HEK293 (cell line): ENCODE results near the gene FRAS1.

Experiments
- CTCF ChIA-PET: fragments of 350-600 bp; formaldehyde crosslinking; extraction: SDS; loops from one replicate; lab custom pipeline; 2021; ENCODE audit warnings: antibody characterized with exemption; lab: Yijun Ruan, JAX
- POLR2A ChIA-PET: fragments of 300-600 bp; formaldehyde crosslinking; extraction: SDS; loops from one replicate; lab custom pipeline; 2020; ENCODE audit warnings: antibody characterized with exemption, inconsistent platforms; lab: Yijun Ruan, JAX
- H3K27ac ChIP-seq: fragments of 200-500 bp; sonication (Bioruptor generic); 2 replicates; pipeline ENCODE4 v1.5.1; 2014; ENCODE audit warnings: low read depth, low read length, control low read depth, inconsistent platforms; ENCODE audit errors: extremely low read depth
- H3K36me3 ChIP-seq, 2 experiments: fragments of 200-500 bp in 1 of 2; sonication (Bioruptor generic) in 1 of 2; 1 replicate in 1 of 2; 2 replicates in 1 of 2; pipeline ENCODE4 v1.5.1; 2014 to 2017; ENCODE audit warnings: inconsistent platforms in 2 of 2, low read length in 2 of 2; ENCODE audit not compliant: control insufficient read depth in 2 of 2, insufficient read depth in 1 of 2
- H3K4me1 ChIP-seq: fragments of 200-500 bp; sonication (Bioruptor generic); 2 replicates; pipeline ENCODE4 v1.5.1; 2014; ENCODE audit warnings: mild to moderate bottlenecking, low read length, inconsistent platforms; ENCODE audit not compliant: control insufficient read depth, insufficient read depth
- H3K4me3 ChIP-seq: 2 replicates; pipeline ENCODE4 v1.5.1; 2011; ENCODE audit warnings: low read depth, mild to moderate bottlenecking, control low read depth, low read length, moderate library complexity
- H3K9me3 ChIP-seq: fragments of 200-500 bp; sonication (Bioruptor generic); 2 replicates; pipeline ENCODE4 v1.5.1; 2014; ENCODE audit warnings: low read depth, low read length, inconsistent platforms; ENCODE audit not compliant: control insufficient read depth, insufficient read depth
- BCL11A ChIP-seq: fragments of 450-650 bp; formaldehyde crosslinking; IDR thresholded peaks from 2 replicates; pipeline ENCODE4 v1.5.1; 2016; ENCODE audit warnings: low read depth, missing biosample characterization, missing genetic modification characterization
- HOXD13 ChIP-seq: sonication (generic); formaldehyde crosslinking; IDR thresholded peaks from 2 replicates; pipeline ENCODE4 v1.8.0; 2022; ENCODE audit warnings: missing genetic modification reagents, borderline replicate concordance
- SCRT1 ChIP-seq: fragments of 450-650 bp; formaldehyde crosslinking; IDR thresholded peaks from 2 replicates; pipeline ENCODE4 v1.5.1; 2016; ENCODE audit warnings: missing biosample characterization, missing genetic modification characterization, borderline replicate concordance
- SP3 ChIP-seq: fragments of 450-650 bp; formaldehyde crosslinking; IDR thresholded peaks from 2 replicates; pipeline ENCODE4 v1.5.1; 2016; ENCODE audit warnings: missing biosample characterization, missing genetic modification characterization
- ZNF112 ChIP-seq: fragments of 450-650 bp; formaldehyde crosslinking; IDR thresholded peaks from 2 replicates; pipeline ENCODE4 v1.5.0; 2017; ENCODE audit warnings: missing biosample characterization, missing genetic modification characterization
- ZNF155 ChIP-seq: fragments of 450-650 bp; formaldehyde crosslinking; IDR thresholded peaks from 2 replicates; pipeline ENCODE4 v1.5.1; 2016; ENCODE audit warnings: missing biosample characterization, missing genetic modification characterization
- ZNF16 ChIP-seq: fragments of 450-650 bp; formaldehyde crosslinking; IDR thresholded peaks from 2 replicates; pipeline ENCODE4 v1.5.1; 2016; ENCODE audit warnings: low read depth, missing biosample characterization, missing genetic modification characterization
- ZNF175 ChIP-seq: fragments of 450-650 bp; formaldehyde crosslinking; IDR thresholded peaks from 2 replicates; pipeline ENCODE4 v1.5.1; 2016; ENCODE audit warnings: missing biosample characterization, missing genetic modification characterization
- ZNF19 ChIP-seq: fragments of 450-650 bp; formaldehyde crosslinking; IDR thresholded peaks from 2 replicates; pipeline ENCODE4; 2016; ENCODE audit warnings: missing biosample characterization, missing genetic modification characterization, low read depth
- ZNF274 ChIP-seq, 2 experiments: fragments of 200-500 bp in 1 of 2; fragments of 450-650 bp in 1 of 2; sonication (Bioruptor generic) in 1 of 2; formaldehyde crosslinking in 1 of 2; IDR thresholded peaks; 2 replicates each; pipeline versions ENCODE4 v1.5.1 to v1.6.1; 2014 to 2016; ENCODE audit warnings: borderline replicate concordance in 1 of 2, inconsistent platforms in 1 of 2, low read length in 1 of 2, missing biosample characterization in 1 of 2, missing genetic modification characterization in 1 of 2
- ZNF324 ChIP-seq: fragments of 450-650 bp; formaldehyde crosslinking; IDR thresholded peaks from 2 replicates; pipeline ENCODE4 v1.5.1; 2016; ENCODE audit warnings: missing biosample characterization, missing genetic modification characterization
- ZNF366 ChIP-seq: fragments of 450-650 bp; formaldehyde crosslinking; conservative IDR thresholded peaks from 2 replicates; pipeline ENCODE4 v1.5.1; 2016; ENCODE audit warnings: missing biosample characterization, missing genetic modification characterization
- ZNF391 ChIP-seq: fragments of 450-650 bp; formaldehyde crosslinking; IDR thresholded peaks from 2 replicates; pipeline ENCODE4 v1.5.1; 2016; ENCODE audit warnings: low read depth, missing biosample characterization, missing genetic modification characterization, borderline replicate concordance
- ZNF433 ChIP-seq: fragments of 450-650 bp; formaldehyde crosslinking; IDR thresholded peaks from 2 replicates; pipeline ENCODE4 v1.5.1; 2016; ENCODE audit warnings: missing biosample characterization, missing genetic modification characterization, low read depth
- ZNF624 ChIP-seq: fragments of 450-650 bp; formaldehyde crosslinking; IDR thresholded peaks from 2 replicates; pipeline ENCODE4 v1.5.1; 2017; ENCODE audit warnings: missing biosample characterization, missing genetic modification characterization
- ZNF660 ChIP-seq: fragments of 450-650 bp; IDR thresholded peaks from 2 replicates; pipeline ENCODE4 v1.5.1; 2018; ENCODE audit warnings: missing biosample characterization, mild to moderate bottlenecking, missing genetic modification characterization
- ZSCAN23 ChIP-seq: fragments of 450-650 bp; formaldehyde crosslinking; IDR thresholded peaks from 2 replicates; pipeline ENCODE4 v1.5.1; 2016; ENCODE audit warnings: missing biosample characterization, missing genetic modification characterization
- TF ChIP-seq, protein P1 (sequence below): fragments of 450-650 bp; formaldehyde crosslinking; IDR thresholded peaks from 2 replicates; pipeline ENCODE4 v1.5.1; 2016; ENCODE audit warnings: missing biosample characterization, missing genetic modification characterization
- TF ChIP-seq, protein P2 (sequence below): fragments of 450-650 bp; formaldehyde crosslinking; IDR thresholded peaks from 2 replicates; pipeline ENCODE4 v1.5.1; 2016; ENCODE audit warnings: missing biosample characterization, missing genetic modification characterization, borderline replicate concordance

Gene FRAS1

DNA sequence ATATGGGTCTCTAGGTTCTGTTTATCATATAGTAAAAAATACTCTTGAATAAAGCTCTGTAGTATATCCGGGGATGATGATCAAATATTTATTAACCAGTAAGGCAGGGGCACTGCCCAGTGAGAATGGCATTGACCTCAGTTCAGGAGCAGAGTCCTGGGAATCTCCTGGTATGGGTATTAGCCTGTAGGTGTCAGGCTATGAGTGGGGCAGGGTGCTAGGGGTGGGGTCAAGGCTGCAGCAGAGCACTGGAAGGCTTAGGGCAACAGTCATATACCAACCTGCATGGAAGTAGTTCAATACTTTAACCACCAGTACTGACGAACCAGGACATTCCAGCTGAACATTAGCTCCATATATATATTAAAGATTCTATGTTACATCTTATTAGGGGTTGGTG is 274.1 kb downstream of the FRAS1 start:
- Histone ChIP-seq H3K4me3 (no peak overlapping the region), H3K9me3 (no peaks in the 10 kb centered on the region), H3K27ac (no peak overlapping the region), H3K4me1 (no peaks in the 10 kb centered on the region), H3K36me3 (no peaks in the 10 kb centered on the region)
- CTCF ChIA-PET = no interaction called here
- POLR2A ChIA-PET = no interaction called here
- TF ChIP-seq ZNF324 (tag by site-specific recombination) = no peak
- TF ChIP-seq ZNF433 (tag by site-specific recombination) = no peak

DNA sequence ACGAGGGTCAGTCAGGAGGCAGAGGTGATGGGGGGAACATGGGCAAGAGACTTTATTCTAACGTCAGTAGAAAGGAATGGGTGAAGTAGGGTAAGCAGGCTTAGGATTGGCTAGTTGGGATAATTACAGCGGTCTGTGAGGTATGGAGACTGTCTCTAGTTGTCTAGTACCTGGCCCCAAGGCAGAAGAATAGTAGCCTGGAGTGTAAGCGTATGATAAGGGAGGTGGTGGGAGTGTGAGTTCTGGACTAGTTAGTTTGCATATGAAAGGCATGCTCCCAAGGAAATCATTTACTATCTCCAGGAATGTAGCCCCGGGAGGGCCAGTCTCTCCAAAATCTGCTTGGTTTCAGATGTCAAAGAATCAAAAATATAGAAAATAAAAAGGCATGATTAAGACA is 274.8 kb downstream of the FRAS1 start:
- Histone ChIP-seq H3K4me3 (no peak overlapping the region), H3K27ac (no peak overlapping the region), H3K9me3 (no peaks in the 10 kb centered on the region), H3K36me3 (no peaks in the 10 kb centered on the region), H3K4me1 (no peaks in the 10 kb centered on the region)
- CTCF ChIA-PET = no interaction called here
- TF ChIP-seq ZSCAN23 (no peak), HOXD13 (no peak), ZNF391 (tag by site-specific recombination) (no peak), BCL11A (no peak), ZNF660 (tag by site-specific recombination) (no peak), ZNF624 (tag by site-specific recombination) (no peak), ZNF19 (no peak), ZNF366 (no peak), ZNF16 (tag by site-specific recombination) (no peak), SCRT1 (tag by site-specific recombination) (no peak), ZNF155 (no peak), ZNF274 (IDR thresholded peaks at IDR 0.05; ENCODE audit: low read length) (no peak), ZNF274 (tag by site-specific recombination; IDR thresholded peaks at IDR 0.05; ENCODE audit: borderline replicate concordance) (no peak), ZNF175 (no peak), ZNF112 (no peak), SP3 (no peak)
- TF ChIP-seq, protein P1, sequence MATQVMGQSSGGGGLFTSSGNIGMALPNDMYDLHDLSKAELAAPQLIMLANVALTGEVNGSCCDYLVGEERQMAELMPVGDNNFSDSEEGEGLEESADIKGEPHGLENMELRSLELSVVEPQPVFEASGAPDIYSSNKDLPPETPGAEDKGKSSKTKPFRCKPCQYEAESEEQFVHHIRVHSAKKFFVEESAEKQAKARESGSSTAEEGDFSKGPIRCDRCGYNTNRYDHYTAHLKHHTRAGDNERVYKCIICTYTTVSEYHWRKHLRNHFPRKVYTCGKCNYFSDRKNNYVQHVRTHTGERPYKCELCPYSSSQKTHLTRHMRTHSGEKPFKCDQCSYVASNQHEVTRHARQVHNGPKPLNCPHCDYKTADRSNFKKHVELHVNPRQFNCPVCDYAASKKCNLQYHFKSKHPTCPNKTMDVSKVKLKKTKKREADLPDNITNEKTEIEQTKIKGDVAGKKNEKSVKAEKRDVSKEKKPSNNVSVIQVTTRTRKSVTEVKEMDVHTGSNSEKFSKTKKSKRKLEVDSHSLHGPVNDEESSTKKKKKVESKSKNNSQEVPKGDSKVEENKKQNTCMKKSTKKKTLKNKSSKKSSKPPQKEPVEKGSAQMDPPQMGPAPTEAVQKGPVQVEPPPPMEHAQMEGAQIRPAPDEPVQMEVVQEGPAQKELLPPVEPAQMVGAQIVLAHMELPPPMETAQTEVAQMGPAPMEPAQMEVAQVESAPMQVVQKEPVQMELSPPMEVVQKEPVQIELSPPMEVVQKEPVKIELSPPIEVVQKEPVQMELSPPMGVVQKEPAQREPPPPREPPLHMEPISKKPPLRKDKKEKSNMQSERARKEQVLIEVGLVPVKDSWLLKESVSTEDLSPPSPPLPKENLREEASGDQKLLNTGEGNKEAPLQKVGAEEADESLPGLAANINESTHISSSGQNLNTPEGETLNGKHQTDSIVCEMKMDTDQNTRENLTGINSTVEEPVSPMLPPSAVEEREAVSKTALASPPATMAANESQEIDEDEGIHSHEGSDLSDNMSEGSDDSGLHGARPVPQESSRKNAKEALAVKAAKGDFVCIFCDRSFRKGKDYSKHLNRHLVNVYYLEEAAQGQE (tag by site-specific recombination) = no peak
- TF ChIP-seq, protein P2, sequence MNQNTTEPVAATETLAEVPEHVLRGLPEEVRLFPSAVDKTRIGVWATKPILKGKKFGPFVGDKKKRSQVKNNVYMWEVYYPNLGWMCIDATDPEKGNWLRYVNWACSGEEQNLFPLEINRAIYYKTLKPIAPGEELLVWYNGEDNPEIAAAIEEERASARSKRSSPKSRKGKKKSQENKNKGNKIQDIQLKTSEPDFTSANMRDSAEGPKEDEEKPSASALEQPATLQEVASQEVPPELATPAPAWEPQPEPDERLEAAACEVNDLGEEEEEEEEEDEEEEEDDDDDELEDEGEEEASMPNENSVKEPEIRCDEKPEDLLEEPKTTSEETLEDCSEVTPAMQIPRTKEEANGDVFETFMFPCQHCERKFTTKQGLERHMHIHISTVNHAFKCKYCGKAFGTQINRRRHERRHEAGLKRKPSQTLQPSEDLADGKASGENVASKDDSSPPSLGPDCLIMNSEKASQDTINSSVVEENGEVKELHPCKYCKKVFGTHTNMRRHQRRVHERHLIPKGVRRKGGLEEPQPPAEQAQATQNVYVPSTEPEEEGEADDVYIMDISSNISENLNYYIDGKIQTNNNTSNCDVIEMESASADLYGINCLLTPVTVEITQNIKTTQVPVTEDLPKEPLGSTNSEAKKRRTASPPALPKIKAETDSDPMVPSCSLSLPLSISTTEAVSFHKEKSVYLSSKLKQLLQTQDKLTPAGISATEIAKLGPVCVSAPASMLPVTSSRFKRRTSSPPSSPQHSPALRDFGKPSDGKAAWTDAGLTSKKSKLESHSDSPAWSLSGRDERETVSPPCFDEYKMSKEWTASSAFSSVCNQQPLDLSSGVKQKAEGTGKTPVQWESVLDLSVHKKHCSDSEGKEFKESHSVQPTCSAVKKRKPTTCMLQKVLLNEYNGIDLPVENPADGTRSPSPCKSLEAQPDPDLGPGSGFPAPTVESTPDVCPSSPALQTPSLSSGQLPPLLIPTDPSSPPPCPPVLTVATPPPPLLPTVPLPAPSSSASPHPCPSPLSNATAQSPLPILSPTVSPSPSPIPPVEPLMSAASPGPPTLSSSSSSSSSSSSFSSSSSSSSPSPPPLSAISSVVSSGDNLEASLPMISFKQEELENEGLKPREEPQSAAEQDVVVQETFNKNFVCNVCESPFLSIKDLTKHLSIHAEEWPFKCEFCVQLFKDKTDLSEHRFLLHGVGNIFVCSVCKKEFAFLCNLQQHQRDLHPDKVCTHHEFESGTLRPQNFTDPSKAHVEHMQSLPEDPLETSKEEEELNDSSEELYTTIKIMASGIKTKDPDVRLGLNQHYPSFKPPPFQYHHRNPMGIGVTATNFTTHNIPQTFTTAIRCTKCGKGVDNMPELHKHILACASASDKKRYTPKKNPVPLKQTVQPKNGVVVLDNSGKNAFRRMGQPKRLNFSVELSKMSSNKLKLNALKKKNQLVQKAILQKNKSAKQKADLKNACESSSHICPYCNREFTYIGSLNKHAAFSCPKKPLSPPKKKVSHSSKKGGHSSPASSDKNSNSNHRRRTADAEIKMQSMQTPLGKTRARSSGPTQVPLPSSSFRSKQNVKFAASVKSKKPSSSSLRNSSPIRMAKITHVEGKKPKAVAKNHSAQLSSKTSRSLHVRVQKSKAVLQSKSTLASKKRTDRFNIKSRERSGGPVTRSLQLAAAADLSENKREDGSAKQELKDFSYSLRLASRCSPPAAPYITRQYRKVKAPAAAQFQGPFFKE = no peak
- POLR2A ChIA-PET = no interaction called here
